ENCODE measurements around the gene BMP7. TPM values are rescaled to one million over a fixed set of nuclear protein-coding genes. Genes with fewer than 3 reads are reported as not detected.

Gene BMP7
- total and polyA plus RNA-seq, 2 of the 8 experiments (the other 6 are each of a cell fraction or from before 2014, with no cell fraction given): 9.2 to 14.7 TPM

GRCh38 chr20:57265336-57265996 lies 975 bp downstream of the BMP7 start:
- H2BK20ac ChIP-seq (ENCODE audit: low read length): no peak overlapping the region; the same call in 1 of the 2 replicates
- FAIRE-seq: no peak
- H4K91ac ChIP-seq (replicated peaks; ENCODE audit: insufficient read length, low read length): peak overlapping the region; percentile 44
- no peak overlapping the region for H3K4ac ChIP-seq (replicated peaks; ENCODE audit: insufficient read length, low read depth, low read length)
- peak overlapping the region; percentile 75; the same call in 1 of the 2 replicates for H4K8ac ChIP-seq (ENCODE audit: extremely low read depth, insufficient read depth, low read length)
- ChIA-PET POLR2A (ENCODE audit: partially characterized antibody) (interaction anchor here (1.2 to 2.7 kb wide), 5 partner anchors 12 to 175 kb away, joined by 3 to 8 read pairs (median 4); no protein-coding TSS in a partner anchor), CTCF (ENCODE audit: partially characterized antibody) (interaction anchor here (0.7 to 2.4 kb wide), 9 partner anchors 13 to 81 kb away, joined by 3 to 11 read pairs (median 4); partner anchors contain the start of gene SPO11)
- H3K4me1 ChIP-seq (replicated peaks in 1 of 4; ENCODE audit: control insufficient read depth in 3 of 4, insufficient read depth in 4 of 4, low read length in 3 of 4): peaks cover 32 to 52% (median 39%) of the 10 kb centered on the region in 4 experiments
- H3K79me2 ChIP-seq (ENCODE audit: control insufficient read depth in 1 of 2, insufficient read depth in 2 of 2, low read length in 2 of 2): no peaks in the 10 kb centered on the region
- no peak overlapping the region for H2AK5ac ChIP-seq (ENCODE audit: low read depth, low read length)
- 2% methylated on average over 29 of the region's 53 CpGs; no CpG with 5 or more reads in 1 of the 2 experiments for WGBS, 2 experiments (ENCODE audit: extremely low coverage in 1 of 2, insufficient coverage in 1 of 2, insufficient read length in 1 of 2, insufficient replicate concordance in 2 of 2, low coverage in 1 of 2, low lambda C conversion rate in 2 of 2, missing lambda C conversion rate in 1 of 2)
- peak overlapping the region in 3 of 4 experiments; percentile 34 to 53 (median 48); a peak in 4 of 7 replicates for H3K9ac ChIP-seq (replicated peaks in 1 of 4; ENCODE audit: extremely low read depth in 1 of 4, low read depth in 3 of 4, low read length in 3 of 4)
- no peak overlapping the region for H3K56ac ChIP-seq (replicated peaks; ENCODE audit: insufficient read length, low read depth, low read length)
- peak overlapping the region; percentile 16 for H2BK120ac ChIP-seq (replicated peaks; ENCODE audit: low read depth, low read length)
- no peak overlapping the region for H3K27ac ChIP-seq (ENCODE audit: low read depth, low read length)
- H3K79me1 ChIP-seq (ENCODE audit: low read depth, low read length): no peaks in the 10 kb centered on the region
- H3K14ac ChIP-seq (ENCODE audit: insufficient read length): no peak overlapping the region
- no peaks in the 10 kb centered on the region for H3K36me3 ChIP-seq (ENCODE audit: control insufficient read depth in 2 of 4, insufficient read depth in 4 of 4, low read length in 3 of 4)
- H4K20me1 ChIP-seq (replicated peaks in 1 of 2; ENCODE audit: control insufficient read depth in 1 of 2, insufficient read depth in 2 of 2, low read length in 2 of 2): peaks cover 0 to 5% of the 10 kb centered on the region in 2 experiments
- peak overlapping the region; percentile 90 for H3K18ac ChIP-seq (ENCODE audit: extremely low read depth, low read length)
- peak in 1 of 2 experiments; percentile 82 for DNase-seq (ENCODE audit: low read depth in 1 of 2, low spot score in 2 of 2)
- H2BK12ac ChIP-seq (ENCODE audit: low read depth, low read length): peak overlapping the region; percentile 94; the same call in 1 of the 2 replicates
- peaks cover 34 to 90% (median 81%) of the 10 kb centered on the region in 4 experiments for H3K27me3 ChIP-seq (replicated peaks in 1 of 4; ENCODE audit: control insufficient read depth in 3 of 4, extremely low read depth in 1 of 4, insufficient read depth in 3 of 4, low read length in 3 of 4)
- H2BK15ac ChIP-seq (ENCODE audit: low read length): peak overlapping the region; percentile 61; the same call in 1 of the 2 replicates
- no peaks in the 10 kb centered on the region for H3K9me3 ChIP-seq (ENCODE audit: insufficient read depth in 2 of 2, low read depth in 1 of 2, low read length in 1 of 2)
- H3K4me2 ChIP-seq (ENCODE audit: insufficient read depth in 1 of 2, low read depth in 2 of 2, low read length in 2 of 2): peak overlapping the region; percentile 71 to 98
- H3K23ac ChIP-seq (ENCODE audit: insufficient read length): no peak overlapping the region
- peak overlapping the region; percentile 65 to 78 (median 74) for H3K4me3 ChIP-seq (ENCODE audit: extremely low read depth in 1 of 4, insufficient read depth in 2 of 4, low read depth in 3 of 4, low read length in 4 of 4)
- peak overlapping the region; percentile 75; the same call in 1 of the 2 replicates for H2BK5ac ChIP-seq (ENCODE audit: low read depth, low read length)
- peak overlapping the region; percentile 2 for H4K5ac ChIP-seq (ENCODE audit: insufficient read length, low read depth, low read length)
- H2AFZ ChIP-seq (ENCODE audit: low read length): 0 out of 2 replicates have a peak overlapping the region, but pooled peaks have one; percentile 40
- H3K23me2 ChIP-seq (ENCODE audit: low read depth, low read length): peaks cover 24% of the 10 kb centered on the region
- 0 out of 2 replicates have a peak, but pooled peaks have one; percentile 8 for TF ChIP-seq RBBP5 (IDR thresholded peaks at IDR 0.05; ENCODE audit: borderline replicate concordance, low read depth, low read length)
- peak; percentile 61 for TF ChIP-seq KDM4A (IDR thresholded peaks at IDR 0.05; ENCODE audit: low read depth, low read length, severe bottlenecking)
- no peak for TF ChIP-seq SIX5 (IDR thresholded peaks at IDR 0.05; ENCODE audit: low read depth, low read length)
- TF ChIP-seq ASH2L (IDR thresholded peaks at IDR 0.05; ENCODE audit: low read length): peak; percentile 48
- peak; percentile 44 for TF ChIP-seq RNF2 (IDR thresholded peaks at IDR 0.05; ENCODE audit: borderline replicate concordance, low read depth, low read length, missing control alignments, poor library complexity, severe bottlenecking)
- peak in 1 of 2 experiments; percentile 47; a peak in 1 of 3 replicates for TF ChIP-seq POLR2A (IDR thresholded peaks at IDR 0.05; ENCODE audit: control extremely low read depth in 1 of 2, low read depth in 2 of 2, low read length in 2 of 2)
- TF ChIP-seq SUZ12 (IDR thresholded peaks at IDR 0.05; ENCODE audit: low read length): peak; percentile 91
- no peak for TF ChIP-seq TCF12 (IDR thresholded peaks at IDR 0.05; ENCODE audit: low read depth, low read length)
- no peak for TF ChIP-seq SIRT6 (IDR thresholded peaks at IDR 0.05; ENCODE audit: low read length)
- no peak for TF ChIP-seq SRF (IDR thresholded peaks at IDR 0.05; ENCODE audit: low read depth, low read length)
- no peak for TF ChIP-seq HDAC2 (IDR thresholded peaks at IDR 0.05; ENCODE audit: borderline replicate concordance in 1 of 2, low read depth in 2 of 2, low read length in 2 of 2)
- TF ChIP-seq SP1 (IDR thresholded peaks at IDR 0.05; ENCODE audit: low read depth, low read length): no peak

All from H1 (cell line).